GM21737 (cell line): ENCODE results near the gene ESRRG.
"Not testable (repeated sequence)": the region's sequence is repeated elsewhere in the genome, so short reads cannot be mapped to it uniquely, and the experiment has no call there.

Source experiments
- ATAC-seq: cut with Tn5 transposase; IDR thresholded peaks from one replicate; pipeline ENCODE4 v1.9.1; 2021; ENCODE audit warnings: mild to moderate bottlenecking, moderate library complexity; ENCODE audit not compliant: unreplicated experiment

Gene ESRRG

GRCh38 chr1:216705676-216706075 lies 17.6 kb downstream of the ESRRG start:
- no peak for ATAC-seq

GRCh38 chr1:216704065-216704464 lies 19.2 kb downstream of the ESRRG start:
- not testable (repeated sequence) for ATAC-seq

DNA sequence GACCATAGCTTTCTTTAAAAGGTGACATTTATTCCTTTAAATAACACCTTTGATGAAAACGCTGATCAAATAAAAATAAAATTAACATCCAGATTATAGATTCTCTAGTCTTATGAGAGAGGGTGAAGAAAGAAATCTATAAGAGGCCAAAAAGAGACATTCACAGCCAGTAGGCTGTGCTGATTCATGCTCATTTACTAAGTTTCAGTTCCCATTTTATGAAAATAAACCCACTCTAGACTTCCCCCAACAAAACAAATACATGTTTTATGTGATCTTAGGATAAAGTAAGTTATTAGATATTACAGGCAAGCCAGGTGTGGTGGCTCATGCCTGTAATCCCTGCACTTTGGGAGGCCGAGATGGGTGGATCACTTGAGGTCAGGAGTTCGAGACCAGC lies 21.1 kb downstream of the ESRRG start:
- no peak for ATAC-seq

- ATAC-seq = no peak
Measured at GRCh38 chr1:216700779-216701178, 22.4 kb downstream of the ESRRG start.

- ATAC-seq = no peak
Measured at GRCh38 chr1:216691710-216692109, 31.5 kb downstream of the ESRRG start.

DNA sequence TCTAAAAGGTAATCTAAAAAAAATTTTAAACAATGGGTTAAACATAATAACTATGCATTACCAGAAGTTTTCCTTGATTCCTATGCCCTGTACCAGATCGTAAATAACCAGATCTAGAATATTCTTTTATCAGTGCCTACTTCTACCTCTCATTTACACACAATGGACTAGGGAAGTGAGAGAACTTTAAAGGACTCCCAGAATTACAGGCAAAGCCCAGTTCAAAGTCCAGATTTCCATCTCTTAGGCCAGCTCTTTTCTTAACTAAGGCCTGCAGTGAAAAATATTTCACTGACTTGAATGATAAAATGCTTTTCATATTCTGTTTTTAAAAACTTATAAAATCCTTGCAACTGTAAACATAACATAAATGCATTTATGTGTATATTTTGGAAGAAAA lies 32.6 kb downstream of the ESRRG start:
- ATAC-seq = no peak

DNA sequence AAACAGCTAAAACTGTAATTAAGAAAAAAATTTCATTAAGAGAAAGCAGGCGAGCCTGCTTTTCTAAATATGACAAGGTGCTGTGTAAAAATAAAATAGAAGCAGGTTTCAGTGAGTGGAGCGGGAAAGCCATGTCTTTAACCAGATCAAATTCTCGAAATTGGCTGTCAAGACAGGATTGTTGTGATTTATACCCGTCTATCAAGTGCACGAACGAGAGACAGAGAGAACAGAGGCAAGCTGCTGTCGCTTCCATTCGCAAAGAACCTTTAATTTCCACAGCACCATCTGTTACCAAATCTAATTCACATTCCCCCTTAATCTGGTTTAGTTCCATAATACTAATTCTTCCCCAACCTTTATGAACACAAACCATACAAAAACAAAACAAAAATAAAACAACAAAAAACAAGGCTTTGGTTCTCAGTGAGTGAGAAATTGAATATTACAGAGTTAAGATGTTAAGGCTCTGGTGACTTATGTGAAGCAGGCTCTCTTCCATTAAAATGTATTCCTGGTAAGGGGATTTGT lies 35.0 kb downstream of the ESRRG start:
- no peak for ATAC-seq

DNA sequence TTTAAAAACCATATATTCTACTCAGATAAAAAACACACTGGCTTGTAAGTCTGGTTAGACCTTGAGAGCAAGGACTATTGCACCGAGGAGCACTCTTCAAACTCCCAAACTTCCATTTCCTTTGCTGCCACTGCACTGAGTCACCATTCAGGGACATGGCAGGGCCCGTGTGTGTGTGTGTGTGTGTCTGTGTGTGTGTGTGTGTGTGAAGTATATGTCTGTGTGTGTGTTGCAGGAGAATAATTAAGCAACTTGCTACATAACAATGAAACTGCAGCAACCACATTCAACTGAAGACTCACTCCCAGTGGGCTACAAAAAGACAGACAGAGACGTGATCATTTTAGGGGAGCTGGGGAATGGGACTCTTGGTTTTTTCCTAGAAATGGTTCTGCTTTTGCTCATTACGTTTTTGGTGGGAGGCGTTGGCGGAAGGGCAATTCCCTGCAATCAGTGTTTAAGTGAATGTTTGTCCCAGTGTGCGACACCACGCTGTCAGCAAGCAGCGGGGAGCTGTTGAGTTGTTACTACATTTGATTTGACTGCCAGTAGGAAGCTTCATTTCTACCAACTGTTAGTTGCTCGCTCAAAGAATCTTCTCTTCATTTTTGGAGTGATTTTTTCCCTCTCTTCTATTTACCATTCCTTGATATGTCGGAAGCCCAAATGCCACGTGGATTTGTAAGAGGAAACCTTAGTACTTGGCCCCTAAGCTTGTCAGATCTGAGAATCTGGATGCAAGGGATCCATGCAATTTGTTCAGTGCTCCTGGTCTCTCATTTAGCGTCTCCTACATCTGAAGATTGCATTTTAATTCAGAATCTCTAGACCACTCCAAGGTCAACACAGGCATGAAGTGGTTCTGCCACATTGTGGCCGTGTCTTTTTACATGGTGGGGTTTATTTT lies 36.1 kb downstream of the ESRRG start:
- no peak for ATAC-seq

DNA sequence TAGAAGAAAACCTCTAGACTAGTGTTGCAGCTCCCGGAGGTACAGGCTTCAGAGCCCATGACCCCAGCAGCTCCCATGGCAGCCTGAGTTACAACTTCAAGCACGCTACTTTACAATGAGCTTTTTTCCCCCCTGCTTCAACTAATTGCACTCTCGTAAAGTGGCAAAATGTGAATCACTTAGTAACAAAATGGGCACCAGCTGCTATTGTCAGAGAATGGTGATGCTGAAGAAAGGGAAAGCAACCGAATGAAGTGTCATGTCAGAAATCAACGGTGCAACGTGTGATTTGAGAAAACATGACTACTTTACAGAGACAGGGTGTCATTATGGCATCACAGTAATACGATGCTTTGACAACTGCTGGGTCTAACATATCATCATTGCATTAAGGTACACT lies 40.5 kb downstream of the ESRRG start:
- no peak for ATAC-seq

DNA sequence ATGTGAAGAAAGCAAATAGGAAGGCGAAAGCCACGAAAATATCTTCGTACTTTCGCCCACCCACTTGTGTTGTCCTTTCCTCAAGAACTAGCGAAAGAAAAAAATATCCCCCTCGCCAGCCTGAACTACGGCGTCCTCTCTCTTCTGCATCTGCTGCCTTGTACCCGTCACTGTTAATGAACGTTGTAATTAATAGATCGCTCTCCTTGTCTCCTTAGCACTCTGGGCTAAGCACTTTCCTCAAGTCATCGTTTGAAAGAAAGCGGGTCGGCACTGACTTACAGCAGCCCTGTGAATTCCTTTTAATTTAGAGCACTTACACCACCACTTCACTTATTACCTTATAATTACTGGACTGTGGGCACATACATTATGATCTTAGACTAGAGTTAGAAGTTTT lies 44.1 kb downstream of the ESRRG start:
- no peak for ATAC-seq

- ATAC-seq = no peak
Measured at GRCh38 chr1:216670118-216670883, 52.9 kb downstream of the ESRRG start.

GRCh38 chr1:216666441-216666840 lies 56.8 kb downstream of the ESRRG start:
- no peak for ATAC-seq

DNA sequence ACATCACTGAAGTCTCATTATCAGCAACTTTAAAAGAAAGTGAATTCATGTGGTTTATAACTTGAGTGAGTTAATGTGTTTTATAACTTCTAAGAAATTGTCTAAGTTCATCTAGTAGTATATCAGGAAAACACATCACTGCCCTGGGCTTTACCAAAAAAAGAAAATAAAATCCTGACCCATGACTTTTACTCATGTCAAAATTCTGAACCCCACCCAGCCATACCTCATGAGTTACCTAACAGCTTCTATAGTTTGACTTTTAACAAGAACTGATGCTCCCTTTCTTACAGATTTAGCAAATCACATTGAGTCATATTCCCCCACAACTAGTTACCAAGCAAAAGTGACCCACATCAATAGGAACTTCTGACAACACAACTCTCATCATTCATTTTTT lies 57.4 kb downstream of the ESRRG start:
- ATAC-seq = no peak

DNA sequence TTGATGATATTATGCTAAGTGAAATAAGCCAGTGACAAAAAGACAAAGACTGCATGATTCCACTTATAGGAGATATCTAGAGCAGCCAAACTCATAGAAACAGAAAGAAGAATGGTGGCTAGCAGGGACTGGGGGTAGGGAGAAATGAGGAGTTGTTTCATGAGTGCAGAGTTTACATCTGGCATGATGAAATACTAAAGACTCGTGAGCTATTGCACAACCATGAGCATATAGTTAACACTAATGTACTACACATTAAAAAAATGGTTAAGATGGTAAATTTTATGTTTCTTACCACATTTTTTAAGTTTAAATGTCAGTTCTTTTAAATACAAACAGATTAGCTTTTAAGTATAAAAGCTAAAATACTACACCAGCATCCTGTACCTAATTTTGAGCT lies 57.8 kb downstream of the ESRRG start:
- ATAC-seq = no peak

DNA sequence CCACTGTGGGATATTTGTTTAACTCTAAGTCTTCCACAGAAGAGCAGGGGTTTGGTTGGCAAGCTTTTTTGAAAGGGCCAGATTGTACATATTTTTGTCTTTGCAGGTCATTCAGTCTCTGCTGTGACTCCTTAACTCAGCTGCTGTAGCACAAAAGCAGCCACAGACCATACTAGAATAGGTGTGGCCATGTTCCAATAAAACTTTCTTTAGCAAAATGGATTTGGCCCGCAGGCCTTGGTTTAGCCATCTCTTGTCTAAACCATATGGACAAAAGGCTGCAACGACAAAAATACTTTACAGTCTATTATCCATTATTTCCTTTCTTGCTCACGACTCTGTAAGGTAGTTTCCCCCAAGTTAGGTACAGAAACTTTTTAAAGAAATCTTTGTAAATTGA lies 60.5 kb downstream of the ESRRG start:
- no peak for ATAC-seq

- no peak for ATAC-seq
Measured at GRCh38 chr1:216660561-216660960, 62.7 kb downstream of the ESRRG start.

DNA sequence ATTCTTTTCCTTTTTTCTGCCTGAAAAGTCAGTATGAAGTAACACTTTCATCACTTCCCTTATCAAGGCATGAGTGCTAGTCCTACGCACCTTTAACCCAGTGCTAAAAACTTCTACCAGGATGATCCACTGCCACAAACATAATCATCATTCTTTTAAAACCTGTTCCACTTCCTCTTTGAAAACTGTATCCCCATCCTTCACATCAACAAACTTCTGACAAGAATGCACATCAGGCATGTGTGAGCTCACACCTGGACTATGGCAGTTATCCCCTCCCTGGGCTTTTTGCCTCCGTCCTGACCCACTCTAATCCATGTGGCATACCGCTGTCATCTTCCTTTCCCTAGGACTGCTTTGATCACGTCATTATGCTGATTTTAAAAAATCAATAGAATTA lies 70.2 kb downstream of the ESRRG start:
- no peak for ATAC-seq

DNA sequence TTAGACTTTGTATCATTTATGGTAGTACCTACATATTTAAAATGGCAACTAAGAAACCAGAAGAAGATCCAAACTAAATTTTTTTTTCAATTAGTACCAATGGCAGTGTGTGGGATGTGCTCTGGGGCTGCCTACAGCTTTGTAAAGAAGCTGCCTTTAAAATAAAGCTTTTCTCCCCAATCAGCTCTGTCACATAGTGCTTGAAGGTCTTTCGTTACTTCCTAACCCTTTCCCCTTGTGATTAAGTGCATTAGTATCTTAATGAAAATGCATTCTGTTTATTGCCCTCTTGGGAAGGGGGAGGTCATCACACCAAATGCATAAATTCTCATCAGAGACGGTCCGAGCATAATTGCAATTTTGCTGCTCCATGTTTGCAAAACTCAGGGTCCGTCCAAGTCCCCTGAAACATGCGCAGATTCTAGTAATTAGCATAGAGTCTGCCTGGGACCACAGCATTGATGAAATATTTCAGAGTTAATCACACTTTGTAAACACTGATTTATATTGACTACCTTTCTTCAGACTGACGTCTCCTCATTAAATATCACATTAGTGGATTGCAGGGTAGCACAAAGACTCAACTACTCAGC lies 71.3 kb downstream of the ESRRG start:
- no peak for ATAC-seq

DNA sequence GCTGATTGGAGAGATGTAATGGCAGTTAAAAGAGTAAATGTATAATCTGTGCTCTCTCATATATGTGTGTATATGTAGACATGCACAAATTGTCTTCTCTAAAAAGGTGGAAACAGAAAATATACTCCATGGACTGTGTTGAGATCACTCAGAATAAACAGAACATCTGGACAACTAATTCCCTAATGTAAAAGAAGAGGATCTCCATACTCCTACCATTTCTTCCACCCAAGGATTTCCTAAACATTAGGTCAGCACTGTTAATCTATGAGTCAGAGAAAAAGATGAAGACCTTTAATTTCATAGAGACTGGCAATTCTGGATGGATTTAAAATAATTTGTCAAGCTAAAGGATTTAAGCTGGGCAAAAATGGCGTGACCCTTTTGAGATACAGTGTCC lies 80.1 kb downstream of the ESRRG start:
- no peak for ATAC-seq

DNA sequence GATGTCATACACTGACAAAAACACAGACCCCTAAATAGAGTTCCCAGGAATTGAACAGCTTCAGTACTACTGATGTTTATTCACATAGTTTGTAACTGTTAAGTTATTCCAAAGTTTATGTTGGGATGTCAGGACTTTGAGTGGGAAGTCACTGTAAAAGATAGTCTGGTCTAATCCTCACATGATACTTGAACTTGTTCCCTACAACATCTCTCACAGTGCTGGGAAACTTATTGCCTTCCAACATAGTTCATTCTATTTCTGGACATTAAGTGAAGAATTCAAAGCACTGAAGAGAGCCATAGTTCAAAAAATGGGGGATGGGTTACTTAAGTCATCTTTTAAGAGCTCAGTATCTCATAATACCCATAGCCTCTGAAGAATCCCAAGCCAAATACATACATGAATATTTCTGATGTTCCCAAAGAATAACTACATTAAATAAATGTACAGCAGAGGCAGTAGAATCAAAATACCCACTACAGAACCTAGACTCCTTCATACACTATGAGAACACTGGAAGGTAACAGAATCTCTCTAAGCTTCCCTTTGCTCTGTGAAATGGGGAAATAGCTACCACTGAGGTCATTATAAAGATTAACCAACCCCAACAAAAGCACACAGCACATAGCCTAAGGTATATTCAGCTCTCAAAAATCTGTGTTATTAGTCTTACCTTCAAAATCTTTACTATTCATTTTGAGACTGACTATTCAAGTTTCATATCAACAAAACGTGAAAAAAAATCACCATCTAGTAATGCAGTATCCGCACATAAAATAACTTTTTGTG lies 81.4 kb downstream of the ESRRG start:
- ATAC-seq = no peak

GRCh38 chr1:216640100-216640499 lies 83.1 kb downstream of the ESRRG start:
- no peak for ATAC-seq
